Measurements from ENCODE around the gene TLR2.

DNA sequence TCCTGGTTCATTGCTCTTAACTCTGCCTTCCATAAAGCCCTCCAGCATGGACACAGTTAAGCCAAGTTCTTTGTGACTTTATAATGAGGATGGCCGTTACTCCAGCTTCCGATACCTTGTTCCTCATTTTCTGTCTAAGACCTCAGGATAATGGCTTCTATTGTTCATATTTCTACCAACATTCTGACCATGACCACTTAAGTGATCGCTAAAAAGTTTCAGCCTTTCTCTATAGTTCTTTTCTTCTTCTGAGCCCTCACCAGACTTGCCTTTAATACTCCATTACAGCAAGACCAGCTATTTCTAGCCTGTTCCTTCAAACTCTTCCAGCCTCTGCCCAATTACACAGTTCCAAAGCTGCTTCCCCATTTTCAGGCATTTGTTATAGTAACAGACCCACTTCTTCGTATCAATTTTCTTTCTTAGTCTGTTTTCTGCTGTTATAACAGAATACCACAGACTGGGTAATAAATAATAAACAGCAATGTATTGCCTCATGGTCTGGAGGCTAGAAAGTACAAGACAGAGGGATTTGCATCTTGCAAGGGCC is 63.4 kb downstream of the TLR2 start:
- no peak for TF ChIP-seq EP300 (IDR thresholded peaks at IDR 0.05; ENCODE audit: low read depth)
- TF ChIP-seq, protein P1, sequence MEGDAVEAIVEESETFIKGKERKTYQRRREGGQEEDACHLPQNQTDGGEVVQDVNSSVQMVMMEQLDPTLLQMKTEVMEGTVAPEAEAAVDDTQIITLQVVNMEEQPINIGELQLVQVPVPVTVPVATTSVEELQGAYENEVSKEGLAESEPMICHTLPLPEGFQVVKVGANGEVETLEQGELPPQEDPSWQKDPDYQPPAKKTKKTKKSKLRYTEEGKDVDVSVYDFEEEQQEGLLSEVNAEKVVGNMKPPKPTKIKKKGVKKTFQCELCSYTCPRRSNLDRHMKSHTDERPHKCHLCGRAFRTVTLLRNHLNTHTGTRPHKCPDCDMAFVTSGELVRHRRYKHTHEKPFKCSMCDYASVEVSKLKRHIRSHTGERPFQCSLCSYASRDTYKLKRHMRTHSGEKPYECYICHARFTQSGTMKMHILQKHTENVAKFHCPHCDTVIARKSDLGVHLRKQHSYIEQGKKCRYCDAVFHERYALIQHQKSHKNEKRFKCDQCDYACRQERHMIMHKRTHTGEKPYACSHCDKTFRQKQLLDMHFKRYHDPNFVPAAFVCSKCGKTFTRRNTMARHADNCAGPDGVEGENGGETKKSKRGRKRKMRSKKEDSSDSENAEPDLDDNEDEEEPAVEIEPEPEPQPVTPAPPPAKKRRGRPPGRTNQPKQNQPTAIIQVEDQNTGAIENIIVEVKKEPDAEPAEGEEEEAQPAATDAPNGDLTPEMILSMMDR (IDR thresholded peaks at IDR 0.05): no peak
